HepG2 (cell line): ENCODE results near the gene PAIP2. TPM values are rescaled to one million over a fixed set of nuclear protein-coding genes. Genes with fewer than 3 reads are reported as not detected.

Experiments
- ATAC-seq: fragments of 200-7000 bp; cut with Tn5 transposase; 3 replicates; pipeline ENCODE4 v1.9.1; 2020; ENCODE audit warnings: mild to moderate bottlenecking, moderate library complexity
- BruUV-seq: library from RNA; stranded (reverse); fragments of 400-500 nt; replicated peaks from 2 replicates; lab custom pipeline; 2021; lab: Mats Ljungman, UMichigan
- CTCF ChIA-PET: fragments of 300-600 bp; formaldehyde crosslinking; extraction: SDS; loops from one replicate; lab custom pipeline; 2021; ENCODE audit warnings: low total read pairs, inconsistent platforms, low intra/inter-chr PET ratio; lab: Yijun Ruan, JAX
- POLR2A ChIA-PET: fragments of 350-600 bp; sonication (Branson Sonifier 250); formaldehyde crosslinking; loops from one replicate; lab custom pipeline; 2020; ENCODE audit warnings: antibody characterized with exemption, inconsistent platforms; lab: Yijun Ruan, JAX
- DNase-seq: peaks from one replicate; pipeline ENCODE4 v3.0.0-alpha.2; 2015; ENCODE audit warnings: low spot score
- FAIRE-seq: peaks from 3 replicates; lab custom pipeline; 2011; peaks lifted over from hg19 to GRCh38; lab: Jason Lieb, UNC
- H2AFZ ChIP-seq: one replicate; pipeline ENCODE4 v1.6.1; 2011; ENCODE audit warnings: low read length, inconsistent platforms
- H3K27ac ChIP-seq: fragments of 300-600 bp; 3 replicates; pipeline ENCODE4 v1.8.0; 2011; ENCODE audit warnings: mixed run types, mild to moderate bottlenecking, mixed read lengths, low read length, inconsistent platforms; ENCODE audit not compliant: insufficient read depth; ENCODE audit errors: extremely low read length
- H3K27me3 ChIP-seq, 2 experiments: fragments of 200-600 bp in 1 of 2; 2 replicates in 1 of 2; 3 replicates in 1 of 2; pipeline versions ENCODE4 v1.6.0 to v1.8.0; 2011; ENCODE audit warnings: low read length in 2 of 2, mild to moderate bottlenecking in 2 of 2, moderate library complexity in 2 of 2, inconsistent platforms in 1 of 2; ENCODE audit not compliant: insufficient read depth in 2 of 2, control insufficient read depth in 1 of 2
- H3K36me3 ChIP-seq, 2 experiments: fragments of 200-600 bp in 1 of 2; replicated peaks in 1 of 2; 2 replicates in 1 of 2; 3 replicates in 1 of 2; pipeline versions ENCODE4 v1.5.1 to v1.8.0; 2011; ENCODE audit warnings: low read length in 2 of 2, inconsistent platforms in 1 of 2; ENCODE audit not compliant: insufficient read depth in 2 of 2, control insufficient read depth in 1 of 2
- H3K4me1 ChIP-seq: 2 replicates; pipeline ENCODE4 v1.5.1; 2012; ENCODE audit warnings: low read length, inconsistent platforms; ENCODE audit not compliant: insufficient read depth
- H3K4me2 ChIP-seq: 2 replicates; pipeline ENCODE4 v1.6.0; 2011; ENCODE audit warnings: low read depth, low read length, inconsistent platforms
- H3K4me3 ChIP-seq, 3 experiments: fragments of 200-600 bp in 1 of 3; sonication (generic), shearing (Covaris generic) in 1 of 3; replicated peaks in 1 of 3; 2 replicates each; pipeline ENCODE4 v1.5.1; 2011 to 2016; ENCODE audit warnings: low read length in 3 of 3, inconsistent platforms in 2 of 3, low read depth in 2 of 3, mild to moderate bottlenecking in 2 of 3, control low read depth in 1 of 3, mixed read lengths in 1 of 3; ENCODE audit not compliant: insufficient read depth in 1 of 3
- H3K79me2 ChIP-seq: one replicate; pipeline ENCODE4 v1.6.1; 2011; ENCODE audit warnings: low read length, inconsistent platforms; ENCODE audit not compliant: insufficient read depth
- H3K9ac ChIP-seq: 2 replicates; pipeline ENCODE4 v1.6.0; 2011; ENCODE audit warnings: mild to moderate bottlenecking, low read depth, low read length, inconsistent platforms; ENCODE audit not compliant: insufficient read depth
- H3K9me3 ChIP-seq: 2 replicates; pipeline ENCODE4 v1.5.1; 2012; ENCODE audit warnings: mild to moderate bottlenecking, low read length
- H4K20me1 ChIP-seq: 2 replicates; pipeline ENCODE4 v1.6.0; 2011; ENCODE audit warnings: inconsistent platforms, mild to moderate bottlenecking, low read length, moderate library complexity; ENCODE audit not compliant: insufficient read depth
- CBX5 ChIP-seq: sonication (generic); formaldehyde crosslinking; IDR thresholded peaks from 2 replicates; pipeline ENCODE4 v1.4.0; 2020; ENCODE audit warnings: missing genetic modification reagents, borderline replicate concordance
- KDM6A ChIP-seq: IDR thresholded peaks from 2 replicates; pipeline ENCODE4 v1.6.1; 2016; ENCODE audit warnings: low read depth
- NRL ChIP-seq: sonication (generic); formaldehyde crosslinking; IDR thresholded peaks from 2 replicates; pipeline ENCODE4 v1.5.0; 2020; ENCODE audit warnings: missing genetic modification reagents, mild to moderate bottlenecking, moderate library complexity, borderline replicate concordance
- PTBP1 ChIP-seq: fragments of 200-400 bp; formaldehyde crosslinking; IDR thresholded peaks from 2 replicates; pipeline ENCODE4 v1.6.1; 2018; ENCODE audit warnings: low read length, low read depth; ENCODE audit not compliant: poor library complexity, severe bottlenecking
- RFX3 ChIP-seq: IDR thresholded peaks from 2 replicates; pipeline ENCODE4 v1.6.1; 2016; ENCODE audit warnings: missing biosample characterization, missing genetic modification reagents
- STAG1 ChIP-seq: sonication (generic); formaldehyde crosslinking; IDR thresholded peaks from 2 replicates; pipeline ENCODE4 v1.4.0; 2020; ENCODE audit warnings: missing genetic modification reagents
- ZNF17 ChIP-seq: sonication (generic); formaldehyde crosslinking; IDR thresholded peaks from 2 replicates; pipeline ENCODE4 v1.5.0; 2020; ENCODE audit warnings: mild to moderate bottlenecking, missing genetic modification reagents
- ZNF33A ChIP-seq: sonication (generic); formaldehyde crosslinking; IDR thresholded peaks from 2 replicates; pipeline ENCODE4 v1.5.1; 2020; ENCODE audit warnings: missing genetic modification reagents, mild to moderate bottlenecking, moderate library complexity, borderline replicate concordance
- ZNF572 ChIP-seq: sonication (generic); formaldehyde crosslinking; IDR thresholded peaks from 2 replicates; pipeline ENCODE4 v1.5.1; 2020; ENCODE audit warnings: mild to moderate bottlenecking, missing genetic modification reagents
- ZNF777 ChIP-seq: sonication (generic); formaldehyde crosslinking; IDR thresholded peaks from 2 replicates; pipeline ENCODE4 v1.4.0; 2020; ENCODE audit warnings: missing genetic modification reagents
- WGBS: methylation state at CpG from one replicate; pipeline ENCODE4 v1.1.6; 2017; ENCODE audit warnings: low lambda C conversion rate; 5-methylcytosine and 5-hydroxymethylcytosine counted together
- in situ Hi-C: cut with HindIII; loops from 2 replicates; pipeline ENCODE4 v1.10.0; 2017; ENCODE audit warnings: low pct_unique_long_range_greater_than_20kb; ENCODE audit not compliant: extremely low pct_ligation_motif_present
- intact Hi-C: fragments of 100-400 bp; cut with micrococcal nuclease; formaldehyde crosslinking; loops from one replicate; pipeline ENCODE4 v1.10.0; 2022; ENCODE audit not compliant: unreplicated experiment
- polyA plus RNA-seq, 8 experiments: library from polyadenylated mRNA; depleted of rRNA in 3 of 8; stranded (reverse) in 7 of 8; unstranded in 1 of 8; fragments of >200 nt; fragmentation: Illumina TruSeq in 4 of 8; extraction: Trizol in 4 of 8; gene quantifications; 2 replicates each; pipeline versions ENCODE4 v1.2.1 to v1.2.3, GENCODE V29; 2011 to 2016; ENCODE audit warnings: low read depth in 4 of 8, missing spikeins in 1 of 8, mixed read lengths in 1 of 8; ENCODE audit not compliant: insufficient read depth in 1 of 8
- total RNA-seq, 5 experiments: library from RNA; depleted of rRNA; stranded (reverse); fragments of >200 nt; fragmentation: Illumina TruSeq; extraction: Trizol; gene quantifications; 2 replicates each; pipeline ENCODE4 v1.2.3, GENCODE V29; 2016; ENCODE audit warnings: low read depth in 1 of 5
- TF ChIP-seq, protein P1 (sequence below): sonication (generic); formaldehyde crosslinking; IDR thresholded peaks from 2 replicates; pipeline ENCODE4 v1.8.0; 2022; ENCODE audit warnings: missing genetic modification reagents, low read depth, mild to moderate bottlenecking, borderline replicate concordance
- TF ChIP-seq, protein P2 (sequence below): fragments of 450-650 bp; IDR thresholded peaks from 2 replicates; pipeline ENCODE4 v1.6.1; 2017; ENCODE audit warnings: mild to moderate bottlenecking

Gene PAIP2
- total and polyA plus RNA-seq, 2 of the 13 experiments (the other 11 are each of a cell fraction or from before 2014, with no cell fraction given) = 61.5 to 76.3 TPM

DNA sequence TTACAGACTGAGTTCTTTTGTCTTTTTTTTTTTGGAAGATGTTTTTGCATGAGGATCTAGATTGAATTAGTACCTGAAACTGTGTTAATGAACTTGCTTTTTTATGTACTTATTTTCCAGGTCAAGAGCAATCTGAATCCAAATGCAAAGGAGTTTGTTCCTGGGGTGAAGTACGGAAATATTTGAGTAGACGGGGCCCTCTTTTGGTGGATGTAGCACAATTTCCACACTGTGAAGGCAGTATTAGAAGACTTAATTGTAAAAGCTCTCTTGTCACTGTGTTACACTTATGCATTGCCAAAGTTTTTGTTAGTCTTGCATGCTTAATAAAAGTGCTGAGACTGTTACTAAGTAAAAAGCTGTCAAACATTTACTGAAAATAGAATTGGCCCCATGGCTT, 27.0 kb downstream of the PAIP2 start:
- H3K4me1 ChIP-seq = no peaks in the 10 kb centered on the region
- ChIA-PET CTCF (no interaction called here), POLR2A (no interaction called here)
- intact Hi-C loops (no loop called here), in situ Hi-C loops (no loop called here)
- BruUV-seq = no TSS peak
- H3K9ac ChIP-seq = no peak overlapping the region
- 97% methylated on average over 2 of the region's 2 CpGs for WGBS
- H2AFZ ChIP-seq = no peak overlapping the region
- H3K27me3 ChIP-seq = no peaks in the 10 kb centered on the region
- H3K4me3 ChIP-seq = no peak overlapping the region
- no peak for TF ChIP-seq ZNF17 (CRISPR knock-in tag)
- peak; percentile 26 for TF ChIP-seq STAG1 (CRISPR knock-in tag)
- no peak for DNase-seq
- no peak overlapping the region for H3K27ac ChIP-seq
- peaks cover 15 to 50% of the 10 kb centered on the region in 2 experiments for H3K36me3 ChIP-seq
- ATAC-seq = no peak
- no peak for FAIRE-seq
- no peaks in the 10 kb centered on the region for H4K20me1 ChIP-seq
- no peaks in the 10 kb centered on the region for H3K9me3 ChIP-seq
- no peaks in the 10 kb centered on the region for H3K79me2 ChIP-seq
- H3K4me2 ChIP-seq = no peak overlapping the region

DNA sequence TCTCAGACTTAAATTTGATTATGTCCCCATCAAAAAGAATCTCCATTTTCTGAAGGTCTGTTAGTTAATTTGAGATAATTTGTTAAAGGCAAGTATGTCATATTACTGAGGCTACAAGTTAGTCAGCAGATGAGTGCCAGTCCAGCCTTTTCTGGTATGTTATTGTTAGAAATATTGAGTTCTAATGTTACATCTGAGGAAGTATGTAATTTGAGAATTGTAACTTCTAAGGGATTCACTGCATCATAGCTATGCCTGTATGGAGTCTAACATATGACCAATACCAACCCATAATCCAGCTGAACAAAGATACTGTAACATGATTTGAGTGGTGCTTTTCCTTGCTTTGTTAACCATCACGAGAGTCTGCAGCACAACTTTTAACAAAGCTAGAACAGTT, 27.5 kb downstream of the PAIP2 start:
- BruUV-seq = no TSS peak
- POLR2A ChIA-PET = no interaction called here
- CTCF ChIA-PET = no interaction called here

More for the DNA sequence above, 27.5 kb downstream of the PAIP2 start:
- in situ Hi-C loops = no loop called here
- H3K4me3 ChIP-seq = no peak overlapping the region
- H3K4me1 ChIP-seq = no peaks in the 10 kb centered on the region
- peaks cover 12 to 44% of the 10 kb centered on the region in 2 experiments for H3K36me3 ChIP-seq
- DNase-seq (no peak), ATAC-seq (no peak), FAIRE-seq (no peak)
- H3K27ac ChIP-seq = no peak overlapping the region
- 100% methylated on average over 1 of the region's 1 CpG for WGBS
- no peaks in the 10 kb centered on the region for H4K20me1 ChIP-seq
- no peak overlapping the region for H3K9ac ChIP-seq
- no peaks in the 10 kb centered on the region for H3K27me3 ChIP-seq
- no peak for TF ChIP-seq CBX5
- TF ChIP-seq RFX3 = no peak
- TF ChIP-seq ZNF777 (CRISPR knock-in tag) = no peak
- TF ChIP-seq ZNF33A (CRISPR knock-in tag) = no peak
- TF ChIP-seq NRL = no peak
- TF ChIP-seq, protein P1, sequence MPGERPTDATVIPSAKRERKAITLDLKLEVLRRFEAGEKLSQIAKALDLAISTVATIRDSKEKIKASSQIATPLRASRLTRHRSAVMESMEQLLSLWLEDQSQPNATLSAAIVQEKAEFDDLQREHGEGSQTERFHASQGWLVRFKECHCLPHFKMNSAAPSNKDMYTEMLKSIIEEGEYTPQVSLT = no peak
- no peak for TF ChIP-seq KDM6A (CRISPR knock-in tag)
- TF ChIP-seq PTBP1 = no peak
- TF ChIP-seq, protein P2, sequence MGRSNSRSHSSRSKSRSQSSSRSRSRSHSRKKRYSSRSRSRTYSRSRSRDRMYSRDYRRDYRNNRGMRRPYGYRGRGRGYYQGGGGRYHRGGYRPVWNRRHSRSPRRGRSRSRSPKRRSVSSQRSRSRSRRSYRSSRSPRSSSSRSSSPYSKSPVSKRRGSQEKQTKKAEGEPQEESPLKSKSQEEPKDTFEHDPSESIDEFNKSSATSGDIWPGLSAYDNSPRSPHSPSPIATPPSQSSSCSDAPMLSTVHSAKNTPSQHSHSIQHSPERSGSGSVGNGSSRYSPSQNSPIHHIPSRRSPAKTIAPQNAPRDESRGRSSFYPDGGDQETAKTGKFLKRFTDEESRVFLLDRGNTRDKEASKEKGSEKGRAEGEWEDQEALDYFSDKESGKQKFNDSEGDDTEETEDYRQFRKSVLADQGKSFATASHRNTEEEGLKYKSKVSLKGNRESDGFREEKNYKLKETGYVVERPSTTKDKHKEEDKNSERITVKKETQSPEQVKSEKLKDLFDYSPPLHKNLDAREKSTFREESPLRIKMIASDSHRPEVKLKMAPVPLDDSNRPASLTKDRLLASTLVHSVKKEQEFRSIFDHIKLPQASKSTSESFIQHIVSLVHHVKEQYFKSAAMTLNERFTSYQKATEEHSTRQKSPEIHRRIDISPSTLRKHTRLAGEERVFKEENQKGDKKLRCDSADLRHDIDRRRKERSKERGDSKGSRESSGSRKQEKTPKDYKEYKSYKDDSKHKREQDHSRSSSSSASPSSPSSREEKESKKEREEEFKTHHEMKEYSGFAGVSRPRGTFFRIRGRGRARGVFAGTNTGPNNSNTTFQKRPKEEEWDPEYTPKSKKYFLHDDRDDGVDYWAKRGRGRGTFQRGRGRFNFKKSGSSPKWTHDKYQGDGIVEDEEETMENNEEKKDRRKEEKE = no peak
- TF ChIP-seq ZNF572 (CRISPR knock-in tag) = no peak
- H3K79me2 ChIP-seq = no peaks in the 10 kb centered on the region
- H3K4me2 ChIP-seq = no peak overlapping the region
- intact Hi-C loops = no loop called here
- no peak overlapping the region for H2AFZ ChIP-seq
- no peaks in the 10 kb centered on the region for H3K9me3 ChIP-seq
